ENCODE data around the gene PCNT. TPM values are rescaled to one million over a fixed set of nuclear protein-coding genes. Genes with fewer than 3 reads are reported as not detected.

The PCNT gene
- total and polyA plus RNA-seq, 2 of the 4 experiments (the other 2 are of a cell fraction), result 10.0 to 19.4 TPM

GRCh38 chr21:46366966-46367365 lies 43.0 kb downstream of the PCNT start:
- Histone ChIP-seq H3K9me1 (ENCODE audit: insufficient read depth, low read length) (peaks cover 7% of the 10 kb centered on the region), H4K5ac (ENCODE audit: low read depth, low read length) (no peak overlapping the region), H3K9me3 (ENCODE audit: control insufficient read depth, insufficient read depth, low read length) (no peaks in the 10 kb centered on the region), H2BK5ac (ENCODE audit: low read depth, low read length, poor library complexity, severe bottlenecking) (no peak overlapping the region), H2AFZ (replicated peaks; ENCODE audit: low read length, poor library complexity) (no peak overlapping the region), H3K27ac (ENCODE audit: insufficient read depth, low read length) (no peak overlapping the region), H4K8ac (ENCODE audit: low read depth in 2 of 2, low read length in 2 of 2) (no peak overlapping the region), H3K14ac (replicated peaks; ENCODE audit: low read depth, low read length) (no peak overlapping the region), H2AK9ac (replicated peaks; ENCODE audit: low read depth, low read length, poor library complexity) (no peak overlapping the region), H3K18ac (ENCODE audit: low read depth, low read length) (no peak overlapping the region), H2BK15ac (ENCODE audit: low read depth, low read length) (no peak overlapping the region), H3K27me3 (ENCODE audit: control insufficient read depth, insufficient read depth, low read length) (no peaks in the 10 kb centered on the region), H3K4me2 (ENCODE audit: low read depth, low read length) (no peak overlapping the region), H3K36me3 (ENCODE audit: control insufficient read depth, insufficient read depth, low read length) (peaks cover 46% of the 10 kb centered on the region), H3K9ac (ENCODE audit: low read depth, low read length) (no peak overlapping the region), H2BK20ac (ENCODE audit: low read depth, low read length) (no peak overlapping the region), H3K4ac (ENCODE audit: low read depth, low read length) (no peak overlapping the region), H4K20me1 (ENCODE audit: insufficient read depth, low read length) (peaks cover 6% of the 10 kb centered on the region), H4K91ac (ENCODE audit: insufficient read depth, low read depth, low read length) (no peak overlapping the region), H3K56ac (ENCODE audit: extremely low read depth, insufficient read depth, low read length) (no peak overlapping the region), H3K23ac (ENCODE audit: low read depth, low read length) (no peak overlapping the region), H2BK120ac (ENCODE audit: low read depth, low read length) (no peak overlapping the region), H2AK5ac (ENCODE audit: low read depth, low read length) (no peak overlapping the region), H3K79me1 (ENCODE audit: low read depth in 1 of 2, low read length in 2 of 2) (peaks cover 14 to 48% of the 10 kb centered on the region in 2 experiments), H3K4me1 (ENCODE audit: control insufficient read depth, insufficient read depth, low read length) (no peaks in the 10 kb centered on the region), H3K4me3 (ENCODE audit: insufficient read depth, low read depth, low read length) (no peak overlapping the region)
- ATAC-seq (ENCODE audit: low read depth) (no peak), DNase-seq (no peak)
- WGBS, 2 experiments (ENCODE audit: extremely low coverage in 2 of 2, insufficient read length in 1 of 2), result 98% methylated on average over 18 of the region's 20 CpGs; no CpG with 5 or more reads in 1 of the 2 experiments
- no TSS peak for BruUV-seq (replicated peaks)
- intact Hi-C loops (cut with micrococcal nuclease) (no loop called here), dilution Hi-C loops (cut with HindIII; ENCODE audit: low sequenced_read_pairs, unreplicated experiment) (no loop called here), in situ Hi-C loops (cut with MboI; ENCODE audit: low sequenced_read_pairs) (no loop called here)
- ChIA-PET CTCF (no interaction called here), POLR2A (ENCODE audit: unreplicated experiment) (no interaction called here)
- no peak for TF ChIP-seq RFX5 (IDR thresholded peaks at IDR 0.05; ENCODE audit: low read depth, low read length)
- no peak for TF ChIP-seq NFE2L2 (IDR thresholded peaks at IDR 0.05; ENCODE audit: low read depth, low read length)
- TF ChIP-seq MXI1 (IDR thresholded peaks at IDR 0.05; ENCODE audit: borderline replicate concordance, low read depth, low read length), result no peak
- no peak for TF ChIP-seq MAZ (IDR thresholded peaks at IDR 0.05; ENCODE audit: borderline replicate concordance, low read depth, low read length)
- no peak for TF ChIP-seq USF2 (IDR thresholded peaks at IDR 0.05; ENCODE audit: low read depth, low read length)
- TF ChIP-seq POLR2A (IDR thresholded peaks at IDR 0.05; ENCODE audit: low read depth, low read length), result no peak
- TF ChIP-seq CHD1 (IDR thresholded peaks at IDR 0.05; ENCODE audit: low read depth, low read length), result no peak
- TF ChIP-seq FOS (IDR thresholded peaks at IDR 0.05; ENCODE audit: low read depth, low read length), result no peak
- TF ChIP-seq RAD21 (IDR thresholded peaks at IDR 0.05; ENCODE audit: low read length), result no peak
- TF ChIP-seq CEBPB (IDR thresholded peaks at IDR 0.05; ENCODE audit: low read depth, low read length), result no peak
- TF ChIP-seq RCOR1 (IDR thresholded peaks at IDR 0.05; ENCODE audit: insufficient replicate concordance, low read length), result no peak
- no peak for TF ChIP-seq ELK1 (IDR thresholded peaks at IDR 0.05; ENCODE audit: borderline replicate concordance, low read depth, low read length)
- no peak for TF ChIP-seq CTCF (conservative IDR thresholded peaks at IDR 0.05; ENCODE audit: low read depth, low read length)
- no peak for TF ChIP-seq BHLHE40 (IDR thresholded peaks at IDR 0.05; ENCODE audit: low read depth, low read length)
- TF ChIP-seq SMC3 (IDR thresholded peaks at IDR 0.05; ENCODE audit: low read depth, low read length), result no peak
- TF ChIP-seq MAFK (IDR thresholded peaks at IDR 0.05; ENCODE audit: low read depth, low read length), result no peak
